Gastrocnemius medialis (tissue), 4 donors: ENCODE data around the gene DDI2. TPM values are rescaled to one million over a fixed set of nuclear protein-coding genes. Genes with fewer than 3 reads are reported as not detected.
A peak's percentile ranks its signal among the peaks of the same experiment; 100 is the strongest.

Source experiments
- ATAC-seq, 2 donors: fragments of 150-250 bp; one replicate each; pipeline ENCODE4 v1.9.1; 2016
- DNase-seq, 2 donors: peaks; one replicate each; pipeline ENCODE4 v3.0.0-alpha.2; 2019
- H3K27ac ChIP-seq, 4 donors: fragments of 200-600 bp; sonication (generic); 1 replicate in 1 of 4; 2 replicates in 3 of 4; pipeline ENCODE4 v1.5.1; 2016 to 2018; ENCODE audit warnings: mild to moderate bottlenecking in 2 of 4, moderate library complexity in 1 of 4
- H3K27me3 ChIP-seq, 3 donors: fragments of 200-600 bp; sonication (generic) in 2 of 3; 1 replicate in 1 of 3; 2 replicates in 2 of 3; pipeline versions ENCODE4 v1.5.1 to v1.6.0; 2016 to 2019; ENCODE audit warnings: mild to moderate bottlenecking in 1 of 3, moderate library complexity in 1 of 3
- H3K36me3 ChIP-seq, 2 donors: fragments of 200-600 bp; sonication (generic) in 1 of 2; one replicate each; pipeline ENCODE4 v1.5.1; 2017 to 2018
- H3K4me1 ChIP-seq, 2 donors: fragments of 200-600 bp; sonication (generic) in 1 of 2; one replicate each; pipeline ENCODE4 v1.5.1; 2016 to 2017; ENCODE audit warnings: mild to moderate bottlenecking in 2 of 2
- H3K4me3 ChIP-seq, 4 donors: fragments of 200-600 bp; sonication (generic) in 3 of 4; 1 replicate in 1 of 4; 2 replicates in 3 of 4; pipeline ENCODE4 v1.5.1; 2016 to 2019; ENCODE audit warnings: mild to moderate bottlenecking in 2 of 4
- H3K9me3 ChIP-seq, 3 donors: fragments of 200-600 bp; sonication (generic) in 2 of 3; 1 replicate in 1 of 3; 2 replicates in 2 of 3; pipeline ENCODE4 v1.5.1; 2016 to 2019
- CTCF ChIP-seq, 5 experiments: fragments of 450-650 bp in 3 of 5; fragments of 200-600 bp in 2 of 5; sonication (generic) in 2 of 5; IDR thresholded peaks in 4 of 5; conservative IDR thresholded peaks in 1 of 5; 1 replicate in 4 of 5; 2 replicates in 1 of 5; pipeline ENCODE4 v1.5.1; 2016 to 2019; ENCODE audit warnings: antibody characterized with exemption in 5 of 5, mild to moderate bottlenecking in 3 of 5, moderate library complexity in 3 of 5
- POLR2A ChIP-seq, 2 donors: fragments of 450-650 bp; IDR thresholded peaks; one replicate each; pipeline ENCODE4 v1.6.1; 2017; ENCODE audit warnings: antibody characterized with exemption in 2 of 2, mild to moderate bottlenecking in 2 of 2, moderate library complexity in 2 of 2
- in situ Hi-C, 4 donors: fragments of 200-750 bp; cut with MboI; loops; one replicate each; pipeline versions ENCODE4 v1.15.0 to v1.8.0; 2017; ENCODE audit warnings: low sequenced_read_pairs in 4 of 4
- intact Hi-C: fragments of 100-400 bp; cut with DNase I; formaldehyde crosslinking; loops from one replicate; pipeline ENCODE4 v1.15.1; 2023; ENCODE audit warnings: low total_unique reads
- total RNA-seq, 4 donors: library from RNA; depleted of rRNA; stranded (reverse); fragments of >200 nt; gene quantifications; one replicate each; pipeline versions ENCODE4 v1.1.0 to v1.2.3, GENCODE V29; 2016

DDI2 gene
- total RNA-seq, 4 donors from 2014 or later, result 19.0 to 86.7 (median 34.2) TPM

- no peak overlapping the region for H3K4me3 ChIP-seq
- DNase-seq, result no peak
- intact Hi-C loops (loop anchor here (10.0 kb wide), 1 partner anchor 303 kb away; the partner anchor contains the start of gene HSPB7), in situ Hi-C loops (no loop called here)
- H3K9me3 ChIP-seq, result no peaks in the 10 kb centered on the region
- H3K4me1 ChIP-seq, result peaks cover 89 to 95% of the 10 kb centered on the region in 2 donors
- TF ChIP-seq POLR2A (IDR thresholded peaks at IDR 0.05), result no peak
- TF ChIP-seq CTCF (IDR thresholded peaks at IDR 0.05 in 4 of 5, conservative IDR thresholded peaks at IDR 0.05 in 1 of 5), result no peak
- H3K36me3 ChIP-seq, result peaks cover 0 to 11% of the 10 kb centered on the region in 2 donors
- peak overlapping the region; percentile 93 to 96 (median 96) for H3K27ac ChIP-seq
- no peak for ATAC-seq
- no peaks in the 10 kb centered on the region for H3K27me3 ChIP-seq
These were observed 94.9 kb downstream of the DDI2 start for GRCh38 chr1:15712168-15712567.

GRCh38 chr1:15714406-15715136, 97.3 kb downstream of the DDI2 start:
- peaks cover 83 to 95% of the 10 kb centered on the region in 2 donors for H3K4me1 ChIP-seq
- peak; percentile 86 to 87 for DNase-seq
- peak; percentile 76 to 80 for ATAC-seq

GRCh38 chr1:15717418-15718125, 100.3 kb downstream of the DDI2 start:
- intact Hi-C loops (loop anchor here (1.0 to 10.0 kb wide), 2 partner anchors 19 to 297 kb away; partner anchors contain the start of genes HSPB7 and SLC25A34), in situ Hi-C loops (no loop called here)
- peak; percentile 15 to 33 for ATAC-seq

More at GRCh38 chr1:15714406-15715136, 97.3 kb downstream of the DDI2 start:
- Histone ChIP-seq H3K27ac (peak overlapping the region; percentile 93 to 96 (median 96)), H3K36me3 (peaks cover 0 to 15% of the 10 kb centered on the region in 2 donors), H3K4me3 (peak overlapping the region in 1 of 4 donors; percentile 2), H3K9me3 (no peaks in the 10 kb centered on the region), H3K27me3 (no peaks in the 10 kb centered on the region)
- no peak for TF ChIP-seq CTCF (IDR thresholded peaks at IDR 0.05 in 4 of 5, conservative IDR thresholded peaks at IDR 0.05 in 1 of 5)
- peak; percentile 43 to 74 for TF ChIP-seq POLR2A (IDR thresholded peaks at IDR 0.05)
- intact Hi-C loops (loop anchor here (10.0 kb wide), 1 partner anchor 300 kb away; the partner anchor contains the start of gene HSPB7), in situ Hi-C loops (no loop called here)

GRCh38 chr1:15718199-15718601, 100.9 kb downstream of the DDI2 start:
- H3K4me1 ChIP-seq, result peaks cover 80 to 82% of the 10 kb centered on the region in 2 donors
- TF ChIP-seq POLR2A (IDR thresholded peaks at IDR 0.05) (peak in 1 of 2 donors; percentile 53), CTCF (IDR thresholded peaks at IDR 0.05 in 4 of 5, conservative IDR thresholded peaks at IDR 0.05 in 1 of 5) (peak in 3 of 5 experiments; percentile 11 to 33 (median 30))
- no peak overlapping the region for H3K4me3 ChIP-seq
- H3K27ac ChIP-seq, result peak overlapping the region; percentile 93 to 96 (median 96)
- DNase-seq (peak; percentile 81 to 93), ATAC-seq (peak; percentile 66 to 77)
- intact Hi-C loops (loop anchor here (1.0 to 10.0 kb wide), 2 partner anchors 18 to 297 kb away; partner anchors contain the start of genes HSPB7 and SLC25A34), in situ Hi-C loops (no loop called here)
- H3K27me3 ChIP-seq, result no peaks in the 10 kb centered on the region
- H3K9me3 ChIP-seq, result no peaks in the 10 kb centered on the region
- peaks cover 0 to 39% of the 10 kb centered on the region in 2 donors for H3K36me3 ChIP-seq

More at GRCh38 chr1:15717418-15718125, 100.3 kb downstream of the DDI2 start:
- peak overlapping the region; percentile 93 to 96 (median 96) for H3K27ac ChIP-seq
- H3K27me3 ChIP-seq, result no peaks in the 10 kb centered on the region
- peaks cover 0 to 39% of the 10 kb centered on the region in 2 donors for H3K36me3 ChIP-seq
- TF ChIP-seq CTCF (IDR thresholded peaks at IDR 0.05 in 4 of 5, conservative IDR thresholded peaks at IDR 0.05 in 1 of 5) (no peak), POLR2A (IDR thresholded peaks at IDR 0.05) (no peak)
- H3K4me3 ChIP-seq, result no peak overlapping the region
- peak in 1 of 2 donors; percentile 54 for DNase-seq
- H3K4me1 ChIP-seq, result peaks cover 80 to 82% of the 10 kb centered on the region in 2 donors
- no peaks in the 10 kb centered on the region for H3K9me3 ChIP-seq

Other genes with a start within 250 kb of the DDI2 start
- gene EFHD2, start 207.6 kb upstream of the DDI2 start, total RNA-seq, result 1 to 10 TPM; 2.9 to 8.1 (median 5.3) TPM
- gene CTRC, start 179.0 kb upstream of the DDI2 start, total RNA-seq, result 10 to 100 TPM in 1 of 4 donors, not detected in 3; 67.3 TPM
- gene CELA2A, start 160.7 kb upstream of the DDI2 start, total RNA-seq, result not detected
- not detected for gene CELA2B, start 141.4 kb upstream of the DDI2 start, total RNA-seq
- gene CASP9, start 93.2 kb upstream of the DDI2 start, total RNA-seq, result 1 to 10 TPM; 5.2 to 9.6 (median 8.0) TPM
- gene DNAJC16, start 90.6 kb upstream of the DDI2 start, total RNA-seq, result 10 to 100 TPM; 20.0 to 43.1 (median 22.6) TPM
- gene AGMAT, start 32.4 kb upstream of the DDI2 start, total RNA-seq, result 1 to 10 TPM in 3 of 4 donors, under 1 TPM in 1; 0.85 to 2.6 (median 2.0) TPM
- gene PLEKHM2, start 66.9 kb downstream of the DDI2 start, total RNA-seq, result 100 to 1,000 TPM in 3 of 4 donors, 10 to 100 TPM in 1; 86.7 to 170 (median 144) TPM
- 10 to 100 TPM in 3 of 4 donors, 1 to 10 TPM in 1; 7.8 to 17.2 (median 13.8) TPM for gene SLC25A34, start 118.8 kb downstream of the DDI2 start, total RNA-seq
- gene TMEM82, start 125.0 kb downstream of the DDI2 start, total RNA-seq, result under 1 TPM in 1 of 4 donors, not detected in 3; 0.33 TPM
- gene FBLIM1, start 141.3 kb downstream of the DDI2 start, total RNA-seq, result 1 to 10 TPM; 1.4 to 3.9 (median 3.8) TPM
- gene UQCRHL, start 190.2 kb downstream of the DDI2 start, total RNA-seq, result 1 to 10 TPM; 1.2 to 2.4 (median 1.2) TPM
- gene SPEN, start 230.2 kb downstream of the DDI2 start, total RNA-seq, result 10 to 100 TPM; 21.7 to 55.5 (median 38.0) TPM